Measurements from ENCODE around the gene FANK1.
"Not testable (repeated sequence)": the region's sequence is repeated elsewhere in the genome, so short reads cannot be mapped to it uniquely, and the experiment has no call there.

Gene FANK1

DNA sequence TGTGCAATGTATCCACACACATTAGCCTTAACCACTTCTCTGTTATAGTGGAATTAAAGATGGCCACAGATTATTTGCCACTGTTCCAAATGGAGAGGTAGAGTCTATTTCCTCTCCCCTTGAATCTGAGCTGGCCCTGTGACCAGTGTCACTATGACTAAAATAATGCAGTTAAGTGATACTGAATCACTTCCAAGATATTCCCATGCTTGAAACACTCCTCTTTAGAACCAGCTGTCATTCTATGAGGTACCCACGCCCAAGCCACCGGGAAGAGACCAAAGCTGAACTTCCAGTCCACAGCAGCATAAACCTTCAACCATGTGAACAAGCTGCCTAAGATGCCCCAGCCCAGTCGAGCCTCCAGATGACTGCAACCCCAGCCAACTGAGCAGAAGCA lies 13.2 kb upstream of the FANK1 start:
- CTCF ChIA-PET, result no interaction called here
- POLR2A ChIA-PET, result no interaction called here
- TF ChIP-seq HDGF (IDR thresholded peaks at IDR 0.05; ENCODE audit: borderline replicate concordance), result no peak
- TF ChIP-seq TARDBP (IDR thresholded peaks at IDR 0.05), result no peak
- TF ChIP-seq CTBP1 (IDR thresholded peaks at IDR 0.05; ENCODE audit: borderline replicate concordance), result no peak
- no peak for TF ChIP-seq ELF4 (IDR thresholded peaks at IDR 0.05)
- no peak for TF ChIP-seq SUZ12 (IDR thresholded peaks at IDR 0.05)
- TF ChIP-seq NFRKB (IDR thresholded peaks at IDR 0.05), result no peak
- no peak for TF ChIP-seq SP1 (IDR thresholded peaks at IDR 0.05)
- no peak for TF ChIP-seq FOXK2 (IDR thresholded peaks at IDR 0.05)
- no peak for TF ChIP-seq FOXM1 (IDR thresholded peaks at IDR 0.05; ENCODE audit: borderline replicate concordance)
- TF ChIP-seq ZNF384 (IDR thresholded peaks at IDR 0.05), result no peak
- no peak for TF ChIP-seq FOXA1 (IDR thresholded peaks at IDR 0.05)
- no peak for TF ChIP-seq LEF1 (IDR thresholded peaks at IDR 0.05; ENCODE audit: borderline replicate concordance)
- TF ChIP-seq, protein P1, sequence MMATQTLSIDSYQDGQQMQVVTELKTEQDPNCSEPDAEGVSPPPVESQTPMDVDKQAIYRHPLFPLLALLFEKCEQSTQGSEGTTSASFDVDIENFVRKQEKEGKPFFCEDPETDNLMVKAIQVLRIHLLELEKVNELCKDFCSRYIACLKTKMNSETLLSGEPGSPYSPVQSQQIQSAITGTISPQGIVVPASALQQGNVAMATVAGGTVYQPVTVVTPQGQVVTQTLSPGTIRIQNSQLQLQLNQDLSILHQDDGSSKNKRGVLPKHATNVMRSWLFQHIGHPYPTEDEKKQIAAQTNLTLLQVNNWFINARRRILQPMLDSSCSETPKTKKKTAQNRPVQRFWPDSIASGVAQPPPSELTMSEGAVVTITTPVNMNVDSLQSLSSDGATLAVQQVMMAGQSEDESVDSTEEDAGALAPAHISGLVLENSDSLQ (IDR thresholded peaks at IDR 0.05), result no peak
- TF ChIP-seq L3MBTL2 (conservative IDR thresholded peaks at IDR 0.05), result no peak
- TF ChIP-seq ARNT (IDR thresholded peaks at IDR 0.05), result no peak
- no peak for TF ChIP-seq BHLHE40 (IDR thresholded peaks at IDR 0.05; ENCODE audit: borderline replicate concordance)
- DNase-seq (ENCODE audit: extremely low spot score), result no peak

DNA sequence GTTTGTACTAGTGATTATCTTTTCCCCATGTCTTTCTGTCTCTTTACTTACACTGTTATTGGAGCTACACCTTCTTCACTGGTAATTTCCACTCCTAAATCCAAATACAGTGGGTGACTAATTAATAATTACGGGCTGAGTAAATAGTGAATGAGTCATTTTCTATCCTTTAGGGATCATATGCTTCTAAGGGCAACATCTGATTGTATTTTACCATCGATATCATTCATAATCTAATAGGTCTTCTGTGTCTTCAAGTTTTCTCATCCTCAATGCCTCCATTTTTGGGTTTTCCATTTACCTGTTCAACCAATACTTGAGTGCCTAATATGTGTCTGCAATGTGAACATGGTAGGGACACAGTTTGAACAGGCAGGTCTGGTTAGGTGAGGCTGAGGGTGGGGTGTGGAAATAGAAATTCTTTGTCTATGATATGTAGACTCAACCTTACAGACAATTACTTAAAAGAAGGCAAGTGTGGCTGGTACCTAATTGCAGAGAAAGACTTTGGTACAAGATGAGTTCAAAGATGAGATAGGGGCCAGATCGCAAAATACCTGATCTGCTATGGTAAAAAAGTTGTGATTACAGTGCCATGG lies 9.4 kb upstream of the FANK1 start:
- no peak for DNase-seq (ENCODE audit: extremely low spot score)
- POLR2A ChIA-PET, result no interaction called here

DNA sequence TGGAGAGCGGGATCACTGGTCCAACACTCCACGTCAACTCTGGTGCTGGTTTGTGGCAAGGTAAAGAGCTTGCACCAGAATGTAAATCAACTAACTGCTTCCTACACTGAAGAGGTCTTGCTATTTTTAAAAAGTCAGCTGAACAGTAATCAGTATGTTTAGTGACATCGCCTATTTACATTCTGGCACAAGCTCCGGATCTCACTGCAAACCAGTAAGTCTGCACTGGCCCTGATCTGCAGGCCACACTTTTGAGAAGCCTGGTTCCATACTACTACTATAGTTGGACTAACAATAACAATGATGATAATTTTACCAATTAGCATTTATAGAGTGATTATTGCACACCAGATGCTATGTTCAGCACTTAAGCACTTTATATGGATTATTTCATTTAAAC lies 6.9 kb upstream of the FANK1 start:
- POLR2A ChIA-PET; CTCF ChIA-PET; DNase-seq (ENCODE audit: extremely low spot score): not testable (repeated sequence)

More for the DNA sequence above, 9.4 kb upstream of the FANK1 start:
- CTCF ChIA-PET, result no interaction called here
- no peak for TF ChIP-seq FOXA1 (IDR thresholded peaks at IDR 0.05)
- no peak for TF ChIP-seq CTBP1 (IDR thresholded peaks at IDR 0.05; ENCODE audit: borderline replicate concordance)
- TF ChIP-seq LEF1 (IDR thresholded peaks at IDR 0.05; ENCODE audit: borderline replicate concordance), result no peak
- no peak for TF ChIP-seq ELF4 (IDR thresholded peaks at IDR 0.05)
- no peak for TF ChIP-seq HDGF (IDR thresholded peaks at IDR 0.05; ENCODE audit: borderline replicate concordance)
- no peak for TF ChIP-seq TARDBP (IDR thresholded peaks at IDR 0.05)
- TF ChIP-seq L3MBTL2 (conservative IDR thresholded peaks at IDR 0.05), result no peak
- no peak for TF ChIP-seq SP1 (IDR thresholded peaks at IDR 0.05)
- no peak for TF ChIP-seq ZNF384 (IDR thresholded peaks at IDR 0.05)
- TF ChIP-seq NFRKB (IDR thresholded peaks at IDR 0.05), result no peak
- TF ChIP-seq, protein P1 (IDR thresholded peaks at IDR 0.05), result no peak

DNA sequence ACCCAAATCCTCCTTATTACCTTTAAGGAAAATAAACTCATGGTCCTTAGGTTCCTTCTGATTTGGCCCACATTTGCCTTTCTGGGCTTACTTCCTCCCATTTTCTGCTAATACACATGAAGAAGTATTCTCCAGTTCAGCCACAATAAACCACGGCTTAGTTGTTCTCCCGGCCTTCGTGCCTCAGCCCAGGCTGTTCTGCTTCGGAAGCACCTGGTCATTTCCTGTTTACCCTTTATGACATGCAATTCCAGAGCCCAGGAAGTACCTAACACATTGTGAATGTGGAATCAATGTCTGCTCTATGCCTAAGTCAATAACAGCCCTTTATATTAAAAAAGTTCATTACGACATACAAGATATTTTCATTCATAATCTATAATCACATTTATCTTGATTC lies 4.0 kb upstream of the FANK1 start:
- CTCF ChIA-PET; DNase-seq (ENCODE audit: extremely low spot score); POLR2A ChIA-PET: not testable (repeated sequence)

DNA sequence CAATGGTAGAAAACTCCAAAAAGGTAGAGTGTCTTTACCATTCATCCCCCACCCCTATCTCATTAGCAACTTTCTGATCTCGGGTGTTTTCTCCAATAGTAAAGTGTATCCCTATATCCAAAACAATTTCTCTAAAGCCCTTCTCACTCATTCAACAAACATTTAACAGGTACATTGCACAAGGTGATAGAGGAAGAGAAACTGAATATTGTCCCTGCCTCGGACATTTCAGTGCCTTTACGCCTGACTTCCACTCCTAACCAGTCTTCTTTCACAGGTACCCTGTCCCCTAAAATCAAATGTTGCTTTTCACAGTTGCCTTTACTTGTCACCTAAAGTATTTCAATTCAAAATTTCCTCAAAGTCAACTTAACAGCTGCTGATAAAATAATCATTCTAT lies 2.2 kb upstream of the FANK1 start:
- POLR2A ChIA-PET; CTCF ChIA-PET; DNase-seq (ENCODE audit: extremely low spot score): not testable (repeated sequence)

DNA sequence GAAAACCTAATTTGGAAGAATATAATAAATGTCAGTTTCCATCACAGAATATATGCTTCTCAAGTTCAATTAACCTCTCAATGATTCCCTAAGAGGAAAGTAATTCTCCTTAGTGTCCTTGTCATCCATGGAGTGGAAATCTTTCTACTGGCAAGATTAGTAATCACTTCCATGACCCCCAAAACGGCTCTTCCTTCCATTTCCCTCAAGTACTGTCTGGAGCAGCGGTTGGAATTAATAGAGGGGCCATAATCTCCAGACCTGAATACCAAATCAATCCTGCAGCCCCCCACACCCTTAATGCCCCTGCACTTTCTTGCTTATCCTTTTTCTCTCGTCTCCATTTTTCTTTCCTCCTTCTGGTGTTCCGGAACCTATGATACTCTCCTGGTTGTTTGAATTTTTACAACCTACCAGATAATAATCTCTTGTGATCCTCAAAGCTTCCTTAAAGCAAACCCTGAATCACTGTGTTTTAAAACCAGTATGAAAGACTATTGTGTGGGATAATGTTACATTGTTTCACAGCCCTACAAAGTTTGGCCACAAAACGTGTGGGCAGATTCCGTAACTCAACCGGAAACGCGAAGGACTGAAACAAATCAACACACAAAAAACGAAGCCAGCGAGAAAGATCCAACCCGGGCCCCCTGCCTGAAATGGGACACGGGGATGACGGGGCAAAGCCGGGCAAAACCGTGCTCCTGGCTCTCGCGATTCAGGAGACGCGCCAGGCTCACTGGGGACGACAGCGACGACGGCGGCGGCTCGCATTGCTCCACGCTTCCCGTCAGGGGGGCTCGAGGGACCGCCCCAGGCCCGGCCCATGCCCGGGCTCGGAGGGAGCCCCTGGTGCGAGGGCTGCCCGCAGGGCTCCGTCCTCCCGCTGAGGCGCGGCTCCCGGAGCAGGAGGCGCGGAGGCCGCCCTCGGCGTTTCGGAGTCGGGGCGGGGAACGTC lies 955 bp upstream of the FANK1 start:
- CTCF ChIA-PET, POLR2A ChIA-PET: not testable (repeated sequence)
- peak; percentile 60 for TF ChIP-seq L3MBTL2 (conservative IDR thresholded peaks at IDR 0.05)
- peak; percentile 60 for DNase-seq (ENCODE audit: extremely low spot score)

DNA sequence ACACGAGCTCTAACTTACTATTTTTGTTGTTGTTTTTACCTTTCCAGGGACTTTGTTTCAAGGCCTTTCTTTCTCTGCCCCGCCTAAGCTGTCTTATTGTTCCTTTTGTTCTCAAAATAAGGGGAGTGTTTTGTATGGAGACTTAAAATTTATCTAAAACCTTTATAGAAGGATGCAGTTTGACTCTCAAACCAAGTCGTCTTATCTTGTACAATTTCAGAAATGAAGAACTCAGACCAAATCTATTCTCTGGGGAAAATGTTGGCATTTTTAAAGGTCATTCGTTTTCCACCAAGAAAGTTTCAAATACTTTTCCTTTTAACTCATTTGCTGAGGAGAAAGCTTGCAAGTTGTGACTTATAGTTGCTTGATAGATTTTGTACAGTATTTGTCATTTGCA lies 953 bp downstream of the FANK1 start:
- CTCF ChIA-PET, POLR2A ChIA-PET: not testable (repeated sequence)

DNA sequence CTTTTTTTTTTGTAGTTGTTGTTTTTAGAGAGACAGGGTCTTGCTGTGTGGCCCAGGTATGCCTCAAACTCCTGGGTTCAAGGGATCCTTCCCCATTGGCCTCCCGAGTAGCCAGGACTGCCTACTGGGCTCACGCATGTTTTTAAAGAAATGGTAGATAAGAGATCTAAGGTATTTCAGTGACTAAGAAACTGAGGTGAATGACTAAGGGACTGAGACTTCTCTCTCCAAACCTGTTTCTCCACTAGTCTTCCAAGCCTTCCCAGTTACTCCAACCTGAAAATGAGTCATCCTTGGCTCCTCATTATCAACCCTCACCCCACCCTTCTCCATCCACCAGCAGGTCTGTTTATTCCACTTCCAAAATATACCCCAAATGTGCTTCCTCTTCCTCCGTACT lies 4.6 kb downstream of the FANK1 start:
- CTCF ChIA-PET; DNase-seq (ENCODE audit: extremely low spot score); POLR2A ChIA-PET: not testable (repeated sequence)

More for the DNA sequence above, 953 bp downstream of the FANK1 start:
- DNase-seq (ENCODE audit: extremely low spot score), result not testable (repeated sequence)

DNA sequence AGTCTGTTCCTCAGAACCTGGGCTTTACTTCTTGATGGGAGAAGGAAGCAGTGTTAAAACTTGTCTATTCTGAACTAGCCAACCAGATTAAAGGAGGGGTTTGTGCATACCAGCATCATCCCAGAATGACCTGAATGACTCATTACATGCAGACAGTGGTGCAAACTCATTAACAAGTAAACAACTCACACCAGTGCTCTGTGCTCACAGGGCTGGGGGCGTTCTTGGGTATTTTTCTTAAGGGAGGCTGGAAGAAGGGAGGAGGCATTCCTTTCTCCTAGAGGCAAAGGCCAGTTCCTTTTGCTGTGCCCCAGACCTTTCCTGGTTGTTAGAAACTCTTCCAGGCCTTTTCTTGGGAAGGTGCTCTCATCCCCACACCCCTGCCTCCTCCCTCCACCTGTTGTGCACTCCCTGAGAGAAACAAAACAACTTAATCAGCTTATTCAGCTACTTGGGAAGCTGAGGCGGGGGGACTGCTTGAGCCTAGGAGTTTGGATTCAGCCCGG lies 6.8 kb downstream of the FANK1 start:
- POLR2A ChIA-PET; CTCF ChIA-PET; DNase-seq (ENCODE audit: extremely low spot score): not testable (repeated sequence)

DNA sequence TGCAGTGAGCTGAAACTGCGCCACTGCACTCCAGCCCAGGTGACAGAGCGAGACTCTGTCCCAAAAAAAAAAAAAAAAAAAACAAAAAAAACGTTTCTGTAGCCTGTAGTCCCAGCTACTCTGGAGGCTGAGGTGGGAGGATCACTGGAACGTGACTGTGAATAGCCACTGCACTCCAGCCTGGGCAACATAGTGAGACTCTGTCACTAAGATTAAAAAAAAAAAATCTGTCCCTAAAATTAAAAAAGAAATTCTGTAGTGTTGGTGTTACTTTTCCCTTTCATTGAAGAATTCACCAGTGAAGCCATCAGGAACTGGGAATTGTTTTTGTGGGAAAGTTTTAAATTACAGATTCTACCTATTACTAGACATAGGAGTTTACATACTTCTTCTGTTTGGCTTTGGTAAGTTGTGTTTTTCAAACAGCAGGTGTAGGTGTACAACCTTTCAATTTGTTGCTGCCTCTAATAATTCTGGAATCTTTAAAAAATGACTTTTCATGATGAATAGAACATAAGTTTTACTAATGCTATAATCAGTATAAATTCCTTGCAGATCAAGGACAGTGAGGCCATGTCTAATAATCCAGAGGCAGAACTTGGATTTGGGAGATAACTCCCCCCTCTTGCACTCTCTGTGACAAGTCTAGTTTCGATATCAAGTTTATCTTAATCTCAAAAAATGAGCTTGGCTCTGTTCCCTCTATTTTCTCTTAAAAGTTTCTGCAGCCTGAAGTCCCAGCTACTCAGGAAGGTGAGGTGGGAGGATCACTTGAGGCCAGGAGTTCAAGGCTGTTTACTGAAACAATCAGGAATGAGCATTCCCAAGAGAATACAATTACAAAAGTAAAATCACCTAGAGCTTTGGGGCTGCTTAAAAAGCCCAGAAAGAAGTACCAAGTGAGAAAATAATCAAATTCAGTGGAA lies 9.0 kb downstream of the FANK1 start:
- DNase-seq (ENCODE audit: extremely low spot score); POLR2A ChIA-PET: not testable (repeated sequence)
- CTCF ChIA-PET, result interaction anchor here (0.7 kb wide), 1 partner anchor 177 kb away, joined by 5 read pairs; no protein-coding TSS in a partner anchor

DNA sequence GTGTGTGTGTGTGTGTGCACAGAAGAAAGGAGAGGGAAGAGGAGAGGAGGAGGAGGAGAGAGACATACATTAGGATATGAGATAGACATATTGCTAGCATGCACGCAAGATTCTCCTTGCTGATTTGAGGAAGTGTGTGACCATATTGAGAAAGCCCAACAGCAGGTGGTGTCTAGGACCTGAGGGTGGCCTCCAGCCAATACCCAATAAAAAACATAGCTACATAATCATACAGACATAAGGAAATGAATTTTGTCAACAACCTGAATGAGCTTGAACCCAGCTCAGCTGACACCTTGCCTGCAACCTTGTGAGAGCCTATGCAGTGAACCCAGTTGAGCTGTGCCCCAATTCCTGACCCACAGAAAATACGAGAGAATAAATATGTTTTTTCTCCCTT lies 11.2 kb downstream of the FANK1 start:
- CTCF ChIA-PET; POLR2A ChIA-PET; DNase-seq (ENCODE audit: extremely low spot score): not testable (repeated sequence)

DNA sequence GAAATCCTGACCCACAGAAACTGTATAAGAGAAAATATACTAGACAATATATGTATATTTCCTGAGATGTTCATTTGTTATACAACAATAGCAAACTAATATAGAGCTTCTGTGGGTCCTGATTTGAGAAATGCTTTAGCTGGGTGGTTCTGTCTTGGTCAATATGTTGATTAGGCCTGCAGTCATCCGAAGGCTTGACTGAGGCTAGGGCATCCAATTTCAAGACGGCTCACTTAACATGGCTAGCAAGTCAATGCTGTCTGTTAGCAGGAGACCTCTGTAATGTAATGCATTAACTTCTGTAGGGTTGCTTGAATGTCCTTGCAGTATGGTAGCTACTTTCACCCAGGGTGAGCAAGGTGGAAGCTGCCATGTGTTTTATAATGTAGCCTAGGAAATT lies 12.4 kb downstream of the FANK1 start:
- POLR2A ChIA-PET; DNase-seq (ENCODE audit: extremely low spot score): not testable (repeated sequence)
- CTCF ChIA-PET, result interaction anchor here (0.8 kb wide), 1 partner anchor 18 kb away, joined by 3 read pairs; no protein-coding TSS in a partner anchor
